Stimulated activated CD4-positive, alpha-beta T cell treated with anti-CD3 and anti-CD28 coated beads, Interleukin-1b, Interleukin-23, amount 100 ng/mL, for 24 hours (primary cell): Measurements from ENCODE around the gene HNRNPC.
"Not testable (repeated sequence)": the region's sequence is repeated elsewhere in the genome, so short reads cannot be mapped to it uniquely, and the experiment has no call there.

Experiments
- DNase-seq, 4 experiments: peaks; one replicate each; pipeline ENCODE4 v3.0.0-alpha.2; 2020; ENCODE audit warnings: low read depth in 4 of 4, low spot score in 1 of 4

Gene HNRNPC

GRCh38 chr14:21194597-21194996 is 74.6 kb downstream of the HNRNPC start:
- no peak for DNase-seq

GRCh38 chr14:21192875-21193535 is 76.2 kb downstream of the HNRNPC start:
- DNase-seq: no peak

GRCh38 chr14:21192447-21192822 is 76.8 kb downstream of the HNRNPC start:
- DNase-seq: no peak

- peak in 2 of 4 experiments; percentile 35 to 55 for DNase-seq
These were observed 77.3 kb downstream of the HNRNPC start for GRCh38 chr14:21191809-21192446.

- no peak for DNase-seq
These were observed 77.9 kb downstream of the HNRNPC start for GRCh38 chr14:21191261-21191808.

- no peak for DNase-seq
These were observed 83.8 kb downstream of the HNRNPC start for GRCh38 chr14:21185491-21185890.

- no peak for DNase-seq
These were observed 85.0 kb downstream of the HNRNPC start for GRCh38 chr14:21184254-21184653.

GRCh38 chr14:21182166-21182565 is 87.1 kb downstream of the HNRNPC start:
- DNase-seq: no peak

GRCh38 chr14:21171128-21171527 is 98.1 kb downstream of the HNRNPC start:
- DNase-seq: no peak

- DNase-seq: no peak
These were observed 99.7 kb downstream of the HNRNPC start for GRCh38 chr14:21169573-21169972.

- DNase-seq: no peak
These were observed 101.2 kb downstream of the HNRNPC start for GRCh38 chr14:21168055-21168454.

- DNase-seq: not testable (repeated sequence)
These were observed 103.6 kb downstream of the HNRNPC start for GRCh38 chr14:21165670-21166069.

- DNase-seq: not testable (repeated sequence)
These were observed 104.1 kb downstream of the HNRNPC start for GRCh38 chr14:21165002-21165605.

- DNase-seq: no peak
These were observed 105.4 kb downstream of the HNRNPC start for GRCh38 chr14:21163871-21164291.

- no peak for DNase-seq
These were observed 107.2 kb downstream of the HNRNPC start for GRCh38 chr14:21162081-21162480.

- DNase-seq: no peak
These were observed 109.1 kb downstream of the HNRNPC start for GRCh38 chr14:21160061-21160610.
